ENCODE measurements around the gene ABL1. TPM values are rescaled to one million over a fixed set of nuclear protein-coding genes. Genes with fewer than 3 reads are reported as not detected.

The ABL1 gene
- total RNA-seq, 1 donor from 2014 or later, result 30.7 TPM

- no peak for TF ChIP-seq CTCF (IDR thresholded peaks at IDR 0.05; ENCODE audit: borderline replicate concordance)
- Histone ChIP-seq H3K4me3 (no peak overlapping the region), H3K9me3 (replicated peaks) (no peaks in the 10 kb centered on the region), H3K27ac (replicated peaks) (no peak overlapping the region), H3K36me3 (peaks cover 44% of the 10 kb centered on the region), H3K4me1 (peaks cover 72% of the 10 kb centered on the region), H3K27me3 (ENCODE audit: low read depth) (no peaks in the 10 kb centered on the region)
- no peak for DNase-seq
- intact Hi-C loops (cut with micrococcal nuclease), result no loop called here
Measured at GRCh38 chr9:130867556-130867955, 32.5 kb downstream of the ABL1 start.

- Histone ChIP-seq H3K27me3 (ENCODE audit: low read depth) (no peaks in the 10 kb centered on the region), H3K36me3 (peaks cover 44% of the 10 kb centered on the region), H3K4me1 (peaks cover 73% of the 10 kb centered on the region), H3K9me3 (replicated peaks) (no peaks in the 10 kb centered on the region), H3K27ac (replicated peaks) (no peak overlapping the region), H3K4me3 (no peak overlapping the region)
- intact Hi-C loops (cut with micrococcal nuclease), result no loop called here
- no peak for DNase-seq
- TF ChIP-seq CTCF (IDR thresholded peaks at IDR 0.05; ENCODE audit: borderline replicate concordance), result no peak
Measured at GRCh38 chr9:130868230-130868629, 33.2 kb downstream of the ABL1 start.

GRCh38 chr9:130869250-130869649 lies 34.2 kb downstream of the ABL1 start:
- H3K4me1 ChIP-seq, result peaks cover 73% of the 10 kb centered on the region
- intact Hi-C loops (cut with micrococcal nuclease), result no loop called here

GRCh38 chr9:130870491-130871381 lies 35.7 kb downstream of the ABL1 start:
- no peak for DNase-seq
- intact Hi-C loops (cut with micrococcal nuclease), result loop anchor here (10.0 kb wide), 1 partner anchor 64 kb away; the partner anchor contains the start of gene FIBCD1
- Histone ChIP-seq H3K27me3 (ENCODE audit: low read depth) (no peaks in the 10 kb centered on the region), H3K4me1 (peaks cover 76% of the 10 kb centered on the region), H3K27ac (replicated peaks) (peak overlapping the region; percentile 91), H3K9me3 (replicated peaks) (no peaks in the 10 kb centered on the region), H3K4me3 (peak overlapping the region; percentile 9), H3K36me3 (peaks cover 51% of the 10 kb centered on the region)
- TF ChIP-seq CTCF (IDR thresholded peaks at IDR 0.05; ENCODE audit: borderline replicate concordance), result no peak

More at GRCh38 chr9:130869250-130869649, 34.2 kb downstream of the ABL1 start:
- H3K4me3 ChIP-seq, result no peak overlapping the region
- peak overlapping the region; percentile 91 for H3K27ac ChIP-seq (replicated peaks)
- H3K9me3 ChIP-seq (replicated peaks), result no peaks in the 10 kb centered on the region
- H3K36me3 ChIP-seq, result peaks cover 50% of the 10 kb centered on the region
- no peak for TF ChIP-seq CTCF (IDR thresholded peaks at IDR 0.05; ENCODE audit: borderline replicate concordance)
- H3K27me3 ChIP-seq (ENCODE audit: low read depth), result no peaks in the 10 kb centered on the region
- DNase-seq, result peak; percentile 79

- H3K4me1 ChIP-seq, result peaks cover 70% of the 10 kb centered on the region
- no peak for TF ChIP-seq CTCF (IDR thresholded peaks at IDR 0.05; ENCODE audit: borderline replicate concordance)
- no peak for DNase-seq
- no peak overlapping the region for H3K4me3 ChIP-seq
- no peaks in the 10 kb centered on the region for H3K9me3 ChIP-seq (replicated peaks)
- peak overlapping the region; percentile 91 for H3K27ac ChIP-seq (replicated peaks)
- intact Hi-C loops (cut with micrococcal nuclease), result loop anchor here (10.0 kb wide), 1 partner anchor 63 kb away; the partner anchor contains the start of gene FIBCD1
- H3K27me3 ChIP-seq (ENCODE audit: low read depth), result no peaks in the 10 kb centered on the region
- peaks cover 58% of the 10 kb centered on the region for H3K36me3 ChIP-seq
Measured at GRCh38 chr9:130871395-130872062, 36.5 kb downstream of the ABL1 start.

Measured in left ventricle myocardium inferior (tissue), 1 donor.